OCI-LY1 (cell line): ENCODE data around the gene TMEM35A.

Source experiments
- H2AFZ ChIP-seq: fragments of 200-600 bp; sonication (generic), shearing (Covaris generic); 2 replicates; pipeline ENCODE4 v1.6.0; 2014; ENCODE audit warnings: antibody characterized with exemption, mild to moderate bottlenecking, low read length
- H3F3A ChIP-seq: fragments of 200-600 bp; sonication (generic), shearing (Covaris generic); 2 replicates; pipeline ENCODE4 v1.6.0; 2014; ENCODE audit warnings: mild to moderate bottlenecking, antibody characterized with exemption, low read length, moderate library complexity; ENCODE audit not compliant: insufficient read depth
- H3K27ac ChIP-seq: fragments of 200-600 bp; sonication (generic); 2 replicates; pipeline ENCODE4 v1.5.1; 2014; ENCODE audit warnings: low read length, mixed run types, mild to moderate bottlenecking, low read depth; ENCODE audit not compliant: poor library complexity, severe bottlenecking
- H3K27me3 ChIP-seq: fragments of 200-600 bp; sonication (generic); 2 replicates; pipeline ENCODE4 v1.6.0; 2014; ENCODE audit warnings: antibody characterized with exemption, mild to moderate bottlenecking, low read length, moderate library complexity; ENCODE audit not compliant: insufficient read depth
- H3K36me3 ChIP-seq: fragments of 200-600 bp; sonication (generic); 2 replicates; pipeline ENCODE4 v1.6.1; 2014; ENCODE audit warnings: mild to moderate bottlenecking, antibody characterized with exemption, low read length, moderate library complexity, mixed read lengths; ENCODE audit not compliant: insufficient read depth
- H3K4me1 ChIP-seq: fragments of 200-600 bp; sonication (generic); 2 replicates; pipeline ENCODE4 v1.5.1; 2014; ENCODE audit warnings: mild to moderate bottlenecking, low read length, moderate library complexity; ENCODE audit not compliant: insufficient read depth, severe bottlenecking
- H3K4me2 ChIP-seq: fragments of 200-600 bp; sonication (generic), shearing (Covaris generic); 2 replicates; pipeline ENCODE4 v1.6.1; 2014; ENCODE audit warnings: low read length
- H3K4me3 ChIP-seq: fragments of 200-600 bp; sonication (generic); 2 replicates; pipeline ENCODE4 v1.5.1; 2014; ENCODE audit warnings: low read length, low read depth, mild to moderate bottlenecking, mixed read lengths; ENCODE audit not compliant: poor library complexity, severe bottlenecking
- H3K79me2 ChIP-seq: fragments of 200-600 bp; shearing (Covaris generic); 2 replicates; pipeline ENCODE4 v1.6.1; 2016; ENCODE audit warnings: mixed run types, low read length, mixed read lengths; ENCODE audit not compliant: insufficient read depth
- H3K9ac ChIP-seq: fragments of 200-600 bp; sonication (generic), shearing (Covaris generic); 2 replicates; pipeline ENCODE4 v1.6.1; 2014; ENCODE audit warnings: mild to moderate bottlenecking, low read length, mixed read lengths
- H3K9me2 ChIP-seq: fragments of 200-600 bp; sonication (generic), shearing (Covaris generic); 2 replicates; pipeline ENCODE4 v1.6.1; 2014; ENCODE audit warnings: low read depth, mild to moderate bottlenecking, low read length, mixed read lengths
- H3K9me3 ChIP-seq: fragments of 200-600 bp; shearing (Covaris generic); 2 replicates; pipeline ENCODE4 v1.6.1; 2014; ENCODE audit warnings: low read length, mixed read lengths
- H4K20me1 ChIP-seq: fragments of 200-600 bp; sonication (generic), shearing (Covaris generic); 2 replicates; pipeline ENCODE4 v1.6.0; 2016; ENCODE audit warnings: mild to moderate bottlenecking, low read length; ENCODE audit not compliant: insufficient read depth
- EZH2 ChIP-seq: fragments of 200-600 bp; sonication (generic), shearing (Covaris generic); IDR thresholded peaks from 2 replicates; pipeline ENCODE4 v1.8.0; 2017; ENCODE audit warnings: borderline replicate concordance, mixed run types, mild to moderate bottlenecking, antibody characterized with exemption, low read length, moderate library complexity, mixed read lengths
- TF ChIP-seq, protein P1 (sequence below): fragments of 200-600 bp; sonication (generic), shearing (Covaris generic); IDR thresholded peaks from 2 replicates; pipeline ENCODE4 v1.5.1; 2017; ENCODE audit warnings: mild to moderate bottlenecking, antibody characterized with exemption, low read length, moderate library complexity, mixed read lengths

The TMEM35A gene

DNA sequence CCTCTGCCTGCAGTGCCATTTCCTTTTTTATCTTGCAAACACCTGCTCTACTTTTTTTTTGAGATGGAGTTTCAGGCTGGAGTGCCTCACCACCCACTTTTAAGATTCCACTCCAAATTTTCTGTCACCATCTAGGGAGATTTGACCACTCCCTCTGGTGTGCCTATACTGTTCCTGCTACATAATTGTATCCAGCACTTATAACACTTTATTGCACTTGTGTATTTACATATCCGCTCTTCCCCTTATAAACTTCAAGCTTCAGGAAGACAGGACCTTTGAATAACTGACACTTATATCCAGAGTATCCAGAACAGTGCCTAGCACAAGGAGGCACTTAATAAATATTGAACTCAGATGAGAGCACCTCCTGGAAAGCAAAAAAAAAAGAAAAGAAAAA lies 13.1 kb downstream of the TMEM35A start:
- Histone ChIP-seq H4K20me1 (no peaks in the 10 kb centered on the region), H3K4me1 (no peaks in the 10 kb centered on the region), H3K4me2 (no peak overlapping the region), H3K9ac (no peak overlapping the region), H3K27me3 (no peaks in the 10 kb centered on the region), H3F3A (no peaks in the 10 kb centered on the region), H3K9me3 (no peaks in the 10 kb centered on the region), H3K27ac (no peak overlapping the region), H3K79me2 (no peaks in the 10 kb centered on the region), H3K36me3 (no peaks in the 10 kb centered on the region), H2AFZ (no peak overlapping the region), H3K9me2 (no peaks in the 10 kb centered on the region), H3K4me3 (no peak overlapping the region)
- no peak for TF ChIP-seq EZH2
- TF ChIP-seq, protein P1, sequence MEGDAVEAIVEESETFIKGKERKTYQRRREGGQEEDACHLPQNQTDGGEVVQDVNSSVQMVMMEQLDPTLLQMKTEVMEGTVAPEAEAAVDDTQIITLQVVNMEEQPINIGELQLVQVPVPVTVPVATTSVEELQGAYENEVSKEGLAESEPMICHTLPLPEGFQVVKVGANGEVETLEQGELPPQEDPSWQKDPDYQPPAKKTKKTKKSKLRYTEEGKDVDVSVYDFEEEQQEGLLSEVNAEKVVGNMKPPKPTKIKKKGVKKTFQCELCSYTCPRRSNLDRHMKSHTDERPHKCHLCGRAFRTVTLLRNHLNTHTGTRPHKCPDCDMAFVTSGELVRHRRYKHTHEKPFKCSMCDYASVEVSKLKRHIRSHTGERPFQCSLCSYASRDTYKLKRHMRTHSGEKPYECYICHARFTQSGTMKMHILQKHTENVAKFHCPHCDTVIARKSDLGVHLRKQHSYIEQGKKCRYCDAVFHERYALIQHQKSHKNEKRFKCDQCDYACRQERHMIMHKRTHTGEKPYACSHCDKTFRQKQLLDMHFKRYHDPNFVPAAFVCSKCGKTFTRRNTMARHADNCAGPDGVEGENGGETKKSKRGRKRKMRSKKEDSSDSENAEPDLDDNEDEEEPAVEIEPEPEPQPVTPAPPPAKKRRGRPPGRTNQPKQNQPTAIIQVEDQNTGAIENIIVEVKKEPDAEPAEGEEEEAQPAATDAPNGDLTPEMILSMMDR, result no peak

- no peaks in the 10 kb centered on the region for H4K20me1 ChIP-seq
- H3K9me2 ChIP-seq, result no peaks in the 10 kb centered on the region
- no peaks in the 10 kb centered on the region for H3F3A ChIP-seq
- no peak within 1 kb of the TSS for H2AFZ ChIP-seq
- TF ChIP-seq EZH2, result no peak
- TF ChIP-seq, protein P1, result no peak
- H3K9ac ChIP-seq, result peak within 1 kb of the TSS; percentile 94
- no peaks in the 10 kb centered on the region for H3K27me3 ChIP-seq
- peak within 1 kb of the TSS; percentile 98 for H3K4me3 ChIP-seq
- peak within 1 kb of the TSS; percentile 90 for H3K4me2 ChIP-seq
- no peaks in the 10 kb centered on the region for H3K9me3 ChIP-seq
- H3K79me2 ChIP-seq, result peaks cover 6% of the 10 kb centered on the region; the same call in 1 of the 2 replicates
- peak within 1 kb of the TSS; percentile 15 for H3K27ac ChIP-seq
- peaks cover 18% of the 10 kb centered on the region for H3K36me3 ChIP-seq
- peaks cover 26% of the 10 kb centered on the region for H3K4me1 ChIP-seq
These were observed 19.1 kb downstream of the TMEM35A start, which contains the start of gene CENPI for GRCh38 chrX:101097546-101098453. CENPI (plus strand) TSS chrX:101098204; CDS start chrX:101101071, 2,867 bp downstream.

DNA sequence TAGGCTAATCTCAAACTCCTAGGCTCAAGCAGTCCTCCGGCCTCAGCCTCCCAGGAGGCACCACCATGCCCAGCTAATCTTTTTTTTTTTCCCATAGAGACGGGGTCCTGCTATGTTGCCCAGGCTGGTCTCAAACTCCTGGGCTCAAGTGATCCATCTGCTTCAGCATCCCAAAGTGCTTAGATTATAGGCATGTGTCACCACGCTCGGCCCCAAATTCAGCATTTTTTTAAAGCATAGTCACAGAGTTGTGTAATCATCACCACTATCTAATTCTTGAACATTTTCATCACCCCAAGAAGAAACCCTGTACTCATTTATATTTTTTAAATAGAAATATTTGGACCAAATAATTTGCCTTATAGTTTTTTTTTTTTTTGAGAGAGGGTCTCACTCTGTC lies 29.6 kb downstream of the TMEM35A start:
- no peak overlapping the region for H3K9ac ChIP-seq
- H3F3A ChIP-seq, result no peaks in the 10 kb centered on the region
- no peaks in the 10 kb centered on the region for H4K20me1 ChIP-seq
- H3K36me3 ChIP-seq, result peaks cover 43% of the 10 kb centered on the region
- H3K79me2 ChIP-seq, result no peaks in the 10 kb centered on the region
- no peak overlapping the region for H3K4me2 ChIP-seq
- no peaks in the 10 kb centered on the region for H3K9me3 ChIP-seq
- H3K27ac ChIP-seq, result no peak overlapping the region
- no peak overlapping the region for H3K4me3 ChIP-seq
- no peaks in the 10 kb centered on the region for H3K4me1 ChIP-seq
- no peaks in the 10 kb centered on the region for H3K27me3 ChIP-seq
- no peak overlapping the region for H2AFZ ChIP-seq
- no peaks in the 10 kb centered on the region for H3K9me2 ChIP-seq
- no peak for TF ChIP-seq EZH2
- TF ChIP-seq, protein P1, result no peak
